Activated naive CD4-positive, alpha-beta T cell treated with anti-CD3 and anti-CD28 coated beads, Interleukin-2, amount 10 ng/mL, durations not matched to agents 7 days and 5 days (primary cell): Measurements from ENCODE around the gene C21orf58.

ENCODE experiments used
- CTCF ChIA-PET: fragments of 350-600 bp; sonication (Branson Sonifier 250); formaldehyde crosslinking; loops from one replicate; lab custom pipeline; 2021; ENCODE audit warnings: antibody characterized with exemption; lab: Charles Lee
- DNase-seq: peaks from one replicate; pipeline ENCODE4 v3.0.0-alpha.2; 2020
- H3K27ac Mint-ChIP-seq: one replicate; pipeline ENCODE4 v1.8.0; 2021; ENCODE audit warnings: mild to moderate bottlenecking, moderate library complexity, mixed read lengths
- H3K27me3 Mint-ChIP-seq: one replicate; pipeline ENCODE4 v1.8.0; 2021; ENCODE audit warnings: mild to moderate bottlenecking, mixed read lengths
- H3K36me3 Mint-ChIP-seq: one replicate; pipeline ENCODE4 v1.8.0; 2021; ENCODE audit warnings: mixed read lengths
- H3K4me1 Mint-ChIP-seq: one replicate; pipeline ENCODE4 v1.8.0; 2021; ENCODE audit warnings: mixed read lengths
- H3K4me3 Mint-ChIP-seq: one replicate; pipeline ENCODE4 v1.8.0; 2021; ENCODE audit warnings: mild to moderate bottlenecking, moderate library complexity, mixed read lengths
- H3K9me3 Mint-ChIP-seq: one replicate; pipeline ENCODE4 v1.8.0; 2021; ENCODE audit warnings: mixed read lengths

Gene C21orf58

DNA sequence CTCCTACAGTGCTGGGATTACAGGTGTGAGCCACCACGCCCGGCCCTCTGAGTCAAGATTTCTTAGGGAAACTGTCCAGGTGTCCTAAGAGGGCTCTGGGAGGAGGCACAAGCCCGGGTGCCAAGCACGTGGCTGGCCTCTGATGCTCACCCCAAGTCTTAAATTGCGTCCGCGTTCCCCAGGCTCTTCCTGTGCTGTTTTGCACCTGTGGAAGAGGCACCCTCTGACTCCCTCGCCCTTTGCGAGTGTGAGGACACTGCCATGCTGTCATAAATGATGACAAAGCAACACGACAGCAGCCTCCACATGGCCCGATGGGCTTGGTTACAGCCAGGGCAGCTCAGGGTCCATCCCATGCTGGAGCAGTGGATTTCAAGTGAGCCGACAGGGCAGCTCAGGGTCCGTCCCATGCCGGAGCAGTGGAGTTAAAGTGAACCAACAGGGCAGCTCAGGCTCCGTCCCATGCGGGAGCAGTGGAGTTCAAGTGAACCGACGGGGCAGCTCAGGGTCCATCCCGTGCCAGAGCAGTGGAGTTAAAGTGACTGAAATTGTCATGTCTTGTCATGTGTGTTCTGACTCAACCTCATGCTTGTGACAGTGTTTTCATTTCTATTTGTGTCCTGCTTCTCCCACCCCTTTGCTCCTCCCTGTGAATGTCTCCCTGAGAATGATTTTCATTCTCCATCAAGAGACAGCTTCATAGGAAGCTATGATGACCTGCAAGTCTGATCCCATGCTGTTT lies 34.2 kb upstream of the C21orf58 start:
- no peaks in the 10 kb centered on the region for H3K9me3 Mint-ChIP-seq

DNA sequence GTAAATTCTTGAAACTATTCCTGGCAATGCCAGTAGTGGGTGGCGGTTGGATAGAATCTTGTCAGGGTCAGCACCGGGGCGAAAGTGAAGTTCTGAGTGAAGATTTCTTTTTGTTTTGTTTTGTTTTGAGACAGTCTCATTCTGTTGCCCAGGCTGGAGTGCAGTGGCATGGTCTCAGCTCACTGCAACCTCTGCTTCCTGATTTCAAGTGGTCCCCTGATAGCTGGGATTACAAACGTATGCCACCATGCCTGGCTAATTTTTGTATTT lies 33.6 kb upstream of the C21orf58 start:
- no peaks in the 10 kb centered on the region for H3K27me3 Mint-ChIP-seq
- CTCF ChIA-PET, result interaction anchor here (1.1 kb wide), 1 partner anchor 11 kb away, joined by 4 read pairs; no protein-coding TSS in a partner anchor
- no peaks in the 10 kb centered on the region for H3K9me3 Mint-ChIP-seq
- no peak overlapping the region for H3K27ac Mint-ChIP-seq
- H3K4me3 Mint-ChIP-seq, result no peak overlapping the region
- peaks cover 46% of the 10 kb centered on the region for H3K36me3 Mint-ChIP-seq
- no peaks in the 10 kb centered on the region for H3K4me1 Mint-ChIP-seq
- DNase-seq, result no peak

More for the DNA sequence above, 34.2 kb upstream of the C21orf58 start:
- H3K27ac Mint-ChIP-seq, result no peak overlapping the region
- H3K36me3 Mint-ChIP-seq, result peaks cover 46% of the 10 kb centered on the region
- no peaks in the 10 kb centered on the region for H3K27me3 Mint-ChIP-seq
- no peaks in the 10 kb centered on the region for H3K4me1 Mint-ChIP-seq
- no peak overlapping the region for H3K4me3 Mint-ChIP-seq
- no peak for DNase-seq
- CTCF ChIA-PET, result no interaction called here

DNA sequence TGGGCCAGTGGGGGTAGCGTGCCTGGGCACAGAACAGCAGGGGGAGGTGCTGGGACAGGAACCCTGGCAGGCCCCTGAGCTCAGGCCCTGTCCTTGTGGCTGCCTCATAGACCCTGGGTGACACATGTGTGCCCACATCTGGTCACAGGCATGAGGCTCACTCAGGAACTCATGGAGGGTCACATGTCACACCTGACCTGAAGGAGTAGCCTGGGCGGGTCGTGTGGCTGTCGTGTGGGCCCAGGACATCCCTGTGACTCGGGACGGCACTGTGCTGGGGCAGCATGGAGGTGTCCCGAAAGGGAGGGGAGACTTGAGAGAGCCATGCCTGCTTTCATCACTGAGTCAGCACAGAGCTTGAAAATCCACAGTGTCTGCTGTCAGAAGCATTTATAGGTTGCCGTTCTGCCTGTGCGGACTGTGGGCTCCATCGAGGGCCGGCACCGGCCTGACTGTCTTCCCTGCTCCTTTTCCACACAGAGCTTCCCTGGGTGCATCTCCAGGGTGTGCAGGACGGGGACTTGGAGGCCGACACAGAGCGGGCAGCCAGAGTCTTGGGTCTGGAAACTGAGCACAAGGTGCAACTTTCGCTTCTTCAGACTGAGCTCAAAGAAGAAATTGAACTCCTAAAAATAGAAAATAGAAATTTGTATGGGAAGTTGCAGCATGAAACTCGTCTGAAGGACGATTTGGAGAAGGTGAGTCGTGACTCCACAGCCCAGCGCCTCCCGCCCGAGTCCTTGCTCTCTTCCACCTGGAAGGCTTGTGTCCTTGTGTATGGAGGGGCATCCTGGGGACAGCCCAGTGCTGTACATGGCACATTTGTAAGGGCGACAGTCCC lies 33.0 kb upstream of the C21orf58 start:
- no peaks in the 10 kb centered on the region for H3K9me3 Mint-ChIP-seq
- DNase-seq, result no peak
- no peak overlapping the region for H3K27ac Mint-ChIP-seq
- peaks cover 42% of the 10 kb centered on the region for H3K36me3 Mint-ChIP-seq
- CTCF ChIA-PET, result interaction anchor here (1.1 kb wide), 1 partner anchor 11 kb away, joined by 4 read pairs; no protein-coding TSS in a partner anchor
- no peak overlapping the region for H3K4me3 Mint-ChIP-seq
- H3K27me3 Mint-ChIP-seq, result no peaks in the 10 kb centered on the region
- H3K4me1 Mint-ChIP-seq, result no peaks in the 10 kb centered on the region

DNA sequence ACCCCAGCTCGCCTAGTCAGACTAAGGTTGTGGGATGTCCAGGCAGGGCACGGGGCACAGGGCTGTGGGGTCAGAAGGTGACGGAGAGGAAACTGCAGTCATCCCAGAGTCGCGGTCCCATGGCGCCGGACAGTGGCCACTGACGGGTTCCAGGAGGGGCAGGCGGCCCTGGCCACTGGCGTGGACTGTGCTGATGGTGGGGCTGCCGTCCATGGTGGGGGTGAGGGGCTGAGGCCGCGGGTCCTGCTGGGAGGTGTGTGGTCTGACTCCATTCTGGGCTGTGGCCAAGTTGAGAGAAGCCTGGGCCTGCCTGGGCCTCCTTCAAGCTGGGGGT lies 32.3 kb upstream of the C21orf58 start:
- Mint-ChIP-seq H3K4me3 (no peak overlapping the region), H3K9me3 (no peaks in the 10 kb centered on the region), H3K27me3 (no peaks in the 10 kb centered on the region), H3K27ac (no peak overlapping the region), H3K36me3 (peaks cover 43% of the 10 kb centered on the region), H3K4me1 (no peaks in the 10 kb centered on the region)
- no peak for DNase-seq
- CTCF ChIA-PET, result no interaction called here

DNA sequence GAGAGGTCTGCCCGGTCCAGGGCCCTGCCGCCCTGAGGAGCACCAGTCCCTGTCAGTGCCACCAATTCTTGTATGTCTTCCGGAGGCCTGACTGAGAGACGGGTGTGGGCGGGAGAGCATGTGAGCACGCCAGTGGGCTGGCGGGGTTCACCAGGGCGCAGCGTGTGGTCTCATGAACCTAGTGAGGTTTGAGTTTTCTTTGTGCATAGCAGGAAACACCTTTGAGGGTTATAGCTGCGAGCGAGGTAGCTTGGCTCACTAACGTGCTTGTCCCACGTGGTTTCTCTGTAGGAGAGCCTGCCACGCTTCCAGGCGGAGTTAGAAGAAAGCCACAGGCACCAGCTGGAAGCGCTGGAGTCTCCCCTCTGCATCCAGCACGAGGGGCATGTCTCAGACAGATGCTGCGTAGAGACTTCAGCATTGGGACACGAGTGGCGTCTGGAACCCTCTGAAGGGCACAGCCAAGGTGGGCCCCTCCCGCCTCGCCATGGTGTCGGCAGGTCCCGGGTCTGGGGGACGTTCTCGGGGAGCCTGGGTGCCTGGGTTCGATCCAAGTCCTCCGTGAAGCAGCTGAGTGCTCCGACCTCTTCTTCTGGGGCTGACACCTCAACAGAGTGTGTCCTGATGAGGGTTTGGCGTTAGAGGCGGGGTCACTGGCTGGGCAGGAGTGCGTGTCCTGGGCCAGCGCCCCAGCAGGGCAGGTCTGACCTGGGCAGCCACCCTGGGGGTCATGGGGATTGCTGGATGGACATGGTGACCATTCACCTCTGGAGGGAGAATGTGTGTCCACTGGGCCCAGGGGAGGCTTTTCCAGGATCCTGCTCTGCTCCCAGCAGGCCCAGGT lies 31.7 kb upstream of the C21orf58 start:
- no peaks in the 10 kb centered on the region for H3K4me1 Mint-ChIP-seq
- peaks cover 42% of the 10 kb centered on the region for H3K36me3 Mint-ChIP-seq
- DNase-seq, result no peak
- H3K4me3 Mint-ChIP-seq, result no peak overlapping the region
- no peaks in the 10 kb centered on the region for H3K27me3 Mint-ChIP-seq
- CTCF ChIA-PET, result no interaction called here
- H3K27ac Mint-ChIP-seq, result no peak overlapping the region
- H3K9me3 Mint-ChIP-seq, result no peaks in the 10 kb centered on the region

DNA sequence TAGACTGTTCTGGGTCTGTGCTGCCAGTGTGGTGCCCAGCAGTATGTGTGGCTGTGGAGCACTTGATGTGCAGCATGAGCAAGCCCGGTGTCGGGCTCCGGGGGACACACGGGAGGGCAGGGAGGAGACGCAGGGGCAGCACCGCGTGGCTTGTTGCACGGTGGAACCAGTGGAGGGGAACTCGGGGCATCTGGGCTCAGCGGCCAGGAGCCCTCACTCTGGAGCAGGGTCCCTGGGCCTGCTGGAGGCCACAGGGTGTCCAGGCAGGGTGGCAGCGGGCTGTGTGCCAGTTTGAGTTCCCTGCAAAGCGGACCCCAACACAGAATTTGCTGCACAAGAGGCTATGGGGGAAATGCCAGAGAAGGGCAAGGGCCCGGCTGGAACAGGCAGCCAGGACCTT lies 30.8 kb upstream of the C21orf58 start:
- DNase-seq, result no peak
- CTCF ChIA-PET, result no interaction called here
- Mint-ChIP-seq H3K27ac (no peak overlapping the region), H3K4me1 (no peaks in the 10 kb centered on the region), H3K9me3 (no peaks in the 10 kb centered on the region), H3K4me3 (no peak overlapping the region), H3K27me3 (no peaks in the 10 kb centered on the region), H3K36me3 (peaks cover 46% of the 10 kb centered on the region)

DNA sequence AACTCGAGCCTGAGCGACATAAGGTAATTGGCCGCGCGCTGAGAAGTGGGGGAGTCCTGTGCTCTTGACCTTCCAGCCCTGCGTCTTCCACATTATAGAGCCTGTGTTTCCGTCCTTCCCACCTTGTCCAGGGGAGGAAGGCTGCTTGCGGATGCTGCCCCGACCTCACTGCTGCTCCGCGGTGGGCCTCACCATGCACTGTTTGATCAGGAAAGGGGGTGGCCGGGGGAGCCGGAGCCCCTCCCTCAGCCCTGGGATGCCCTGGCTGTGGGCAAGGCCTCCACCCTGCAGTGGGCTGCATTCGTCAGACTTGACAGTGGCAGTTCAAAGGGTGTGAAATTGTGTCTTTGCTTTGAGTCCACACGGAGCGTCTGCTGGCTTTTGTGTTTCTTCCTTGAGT lies 30.4 kb upstream of the C21orf58 start:
- H3K4me3 Mint-ChIP-seq, result no peak overlapping the region
- CTCF ChIA-PET, result no interaction called here
- H3K36me3 Mint-ChIP-seq, result peaks cover 48% of the 10 kb centered on the region
- DNase-seq, result no peak
- H3K27ac Mint-ChIP-seq, result no peak overlapping the region
- H3K4me1 Mint-ChIP-seq, result no peaks in the 10 kb centered on the region
- H3K27me3 Mint-ChIP-seq, result no peaks in the 10 kb centered on the region
- no peaks in the 10 kb centered on the region for H3K9me3 Mint-ChIP-seq

DNA sequence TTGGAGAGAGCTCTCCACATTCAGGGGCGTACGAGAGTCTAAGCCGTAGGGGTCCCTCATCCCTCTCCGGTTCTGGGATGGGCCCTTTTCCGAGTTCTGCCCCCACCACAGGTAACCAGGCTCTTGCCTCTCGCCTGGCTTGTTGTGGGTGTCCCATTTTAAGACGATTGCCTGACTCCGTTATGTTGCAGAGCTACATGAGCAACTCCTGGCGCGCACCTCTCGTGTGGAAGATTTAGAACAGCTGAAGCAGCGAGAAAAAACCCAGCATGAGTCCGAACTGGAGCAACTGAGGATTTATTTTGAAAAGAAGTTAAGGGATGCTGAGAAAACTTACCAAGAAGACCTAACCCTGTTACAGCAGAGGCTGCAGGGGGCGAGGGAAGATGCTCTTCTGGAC lies 29.2 kb upstream of the C21orf58 start:
- Mint-ChIP-seq H3K36me3 (peaks cover 49% of the 10 kb centered on the region), H3K27me3 (no peaks in the 10 kb centered on the region), H3K27ac (no peak overlapping the region), H3K9me3 (no peaks in the 10 kb centered on the region), H3K4me3 (no peak overlapping the region), H3K4me1 (no peaks in the 10 kb centered on the region)
- DNase-seq, result no peak
- CTCF ChIA-PET, result interaction anchor here (0.6 kb wide), 1 partner anchor 383 kb away, joined by 4 read pairs; no protein-coding TSS in a partner anchor

DNA sequence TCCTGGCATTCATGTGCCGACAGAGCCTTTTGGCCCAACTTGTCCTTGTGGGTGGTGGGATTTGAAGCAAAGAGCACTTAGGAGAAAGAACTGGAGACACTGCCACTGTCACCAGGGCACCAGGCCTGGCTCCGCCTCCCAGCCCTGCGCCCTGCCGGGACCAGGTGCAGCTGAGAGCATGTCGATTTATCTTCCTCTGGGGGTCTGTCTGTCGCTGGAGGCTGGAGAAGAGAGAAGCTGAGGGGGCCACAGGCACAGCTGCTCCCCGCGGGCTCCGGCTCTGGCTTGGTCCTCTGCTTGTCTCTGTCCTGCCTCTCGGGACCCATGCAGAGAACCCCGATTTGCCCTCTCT lies 28.5 kb upstream of the C21orf58 start:
- Mint-ChIP-seq H3K36me3 (peaks cover 46% of the 10 kb centered on the region), H3K27me3 (no peaks in the 10 kb centered on the region), H3K4me1 (no peaks in the 10 kb centered on the region), H3K4me3 (no peak overlapping the region), H3K27ac (no peak overlapping the region), H3K9me3 (no peaks in the 10 kb centered on the region)
- no peak for DNase-seq
- CTCF ChIA-PET, result no interaction called here

DNA sequence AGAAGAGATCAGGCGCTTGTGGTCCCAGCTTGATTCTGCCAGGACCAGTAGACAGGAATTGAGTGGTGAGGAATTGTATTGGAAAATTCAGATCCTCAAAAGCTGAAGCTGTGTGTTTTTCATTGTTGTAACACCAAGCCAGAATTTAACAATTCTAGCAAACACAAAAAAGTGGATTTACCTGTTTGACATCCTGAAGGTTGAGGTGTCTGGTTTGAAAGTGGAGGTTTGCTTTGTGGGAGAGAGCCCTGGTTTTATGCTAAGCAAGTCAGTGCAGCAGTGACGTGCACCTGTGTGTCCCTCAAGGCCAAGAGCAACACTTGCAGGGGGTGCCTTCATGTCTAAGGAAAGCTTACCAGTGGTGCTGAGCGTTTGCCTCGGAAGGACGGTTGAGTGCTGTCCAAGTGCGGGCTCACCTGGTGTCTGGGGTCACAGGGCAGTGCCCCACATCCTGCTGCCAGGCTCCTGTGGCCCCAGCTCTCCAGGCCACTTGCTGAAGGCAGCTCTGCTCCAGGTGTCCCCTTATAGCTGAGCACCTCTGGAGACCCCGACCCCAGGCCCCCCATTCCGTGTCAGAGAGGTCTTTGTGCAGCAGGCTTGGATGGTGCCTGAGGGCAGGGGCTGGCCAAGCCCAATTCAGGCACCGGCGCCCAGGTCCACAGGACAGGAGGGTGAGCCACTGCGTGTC lies 27.9 kb upstream of the C21orf58 start:
- no peak overlapping the region for H3K4me3 Mint-ChIP-seq
- no peak overlapping the region for H3K27ac Mint-ChIP-seq
- H3K36me3 Mint-ChIP-seq, result peaks cover 47% of the 10 kb centered on the region
- no peaks in the 10 kb centered on the region for H3K9me3 Mint-ChIP-seq
- H3K27me3 Mint-ChIP-seq, result no peaks in the 10 kb centered on the region
- DNase-seq, result no peak
- CTCF ChIA-PET, result no interaction called here
- no peaks in the 10 kb centered on the region for H3K4me1 Mint-ChIP-seq

DNA sequence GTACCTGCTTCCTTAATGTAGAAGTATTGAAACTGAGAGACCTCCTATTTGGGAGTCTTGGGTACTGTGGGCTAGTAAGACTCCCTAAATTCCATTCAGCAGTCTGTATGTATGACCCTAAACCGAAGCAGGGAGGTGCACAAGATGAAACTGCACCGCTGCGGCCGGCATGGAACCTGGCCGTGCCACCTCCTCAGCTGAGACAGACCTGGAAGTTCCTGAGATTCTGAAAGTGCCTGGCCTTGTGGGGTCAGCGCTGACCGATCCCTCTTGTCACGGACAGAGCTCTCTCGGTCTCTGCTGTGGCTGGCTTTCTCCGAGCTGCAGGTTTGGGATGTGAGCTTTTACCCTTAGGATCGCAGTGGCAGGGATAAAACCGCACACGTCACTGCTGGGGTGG lies 27.3 kb upstream of the C21orf58 start:
- Mint-ChIP-seq H3K4me1 (no peaks in the 10 kb centered on the region), H3K36me3 (peaks cover 51% of the 10 kb centered on the region)

DNA sequence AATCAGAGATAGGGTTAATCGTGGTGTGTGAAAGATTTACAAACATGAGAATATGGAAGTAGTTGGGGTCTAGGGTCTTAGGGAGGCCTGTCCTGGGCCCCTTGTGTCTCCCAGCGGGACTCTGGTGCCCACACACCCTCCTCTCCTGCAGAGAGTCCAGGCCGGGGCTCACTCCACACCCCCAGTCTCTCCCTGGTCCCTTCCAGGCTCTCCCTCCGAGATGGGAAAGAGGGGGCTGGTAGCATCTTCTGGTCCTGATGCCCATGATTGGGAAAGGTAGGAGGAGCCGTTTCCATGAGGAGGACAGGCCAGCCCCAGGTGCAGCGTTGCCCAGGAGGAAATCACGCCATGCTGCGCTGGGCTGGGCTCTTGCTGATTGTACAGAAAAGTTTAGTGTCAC lies 26.9 kb upstream of the C21orf58 start:
- Mint-ChIP-seq H3K4me1 (no peaks in the 10 kb centered on the region), H3K4me3 (no peak overlapping the region), H3K27ac (no peak overlapping the region), H3K9me3 (no peaks in the 10 kb centered on the region), H3K36me3 (peaks cover 54% of the 10 kb centered on the region), H3K27me3 (no peaks in the 10 kb centered on the region)
- CTCF ChIA-PET, result no interaction called here
- DNase-seq, result no peak

More for the DNA sequence above, 27.3 kb upstream of the C21orf58 start:
- Mint-ChIP-seq H3K9me3 (no peaks in the 10 kb centered on the region), H3K27me3 (no peaks in the 10 kb centered on the region), H3K4me3 (no peak overlapping the region), H3K27ac (no peak overlapping the region)
- CTCF ChIA-PET, result no interaction called here
- no peak for DNase-seq

DNA sequence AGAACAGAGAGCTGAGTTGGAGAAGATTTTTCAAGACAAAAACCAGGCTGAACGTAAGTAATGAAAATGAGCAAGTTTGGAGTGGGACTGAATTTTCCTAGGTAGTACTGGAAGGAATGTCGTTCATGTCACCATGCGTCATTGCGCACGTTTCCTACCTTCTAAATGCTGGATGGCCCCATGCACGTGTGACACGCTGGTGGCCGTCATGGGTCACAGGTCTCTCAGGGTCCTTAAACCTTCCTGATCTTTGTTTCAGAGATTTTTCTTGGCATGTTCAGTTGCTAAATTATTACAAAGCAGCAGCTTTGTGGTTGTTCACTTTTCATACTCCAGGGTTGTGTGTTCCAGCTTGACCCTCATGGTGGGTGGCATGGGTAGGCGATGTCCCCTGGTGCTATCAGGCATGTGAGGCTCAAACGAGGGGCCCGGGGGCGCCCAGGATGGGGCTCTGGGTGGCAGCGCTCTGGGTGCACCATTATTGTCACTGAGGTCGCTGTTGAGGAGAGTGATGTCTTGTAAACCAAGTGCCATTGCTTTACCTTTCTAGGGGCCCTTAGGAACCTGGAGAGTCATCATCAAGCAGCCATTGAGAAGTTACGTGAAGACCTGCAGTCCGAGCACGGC lies 25.6 kb upstream of the C21orf58 start:
- Mint-ChIP-seq H3K4me1 (no peaks in the 10 kb centered on the region), H3K27me3 (no peaks in the 10 kb centered on the region), H3K4me3 (no peak overlapping the region), H3K9me3 (no peaks in the 10 kb centered on the region), H3K27ac (no peak overlapping the region), H3K36me3 (peaks cover 51% of the 10 kb centered on the region)
- no peak for DNase-seq
- CTCF ChIA-PET, result interaction anchor here (0.6 kb wide), 1 partner anchor 176 kb away, joined by 6 read pairs; no protein-coding TSS in a partner anchor
